AG09309 (cell line): ENCODE results near the gene IGSF9B.

Source experiments
- DNase-seq: peaks from one replicate; pipeline ENCODE4 v3.0.0-alpha.2; 2010; ENCODE audit warnings: low read depth
- H3K4me3 ChIP-seq: 2 replicates; pipeline ENCODE4 v1.5.1; 2011; ENCODE audit warnings: mild to moderate bottlenecking, low read depth, low read length, moderate library complexity; ENCODE audit not compliant: control insufficient read depth
- CTCF ChIP-seq: IDR thresholded peaks from 2 replicates; pipeline ENCODE4 v1.5.1; 2011; ENCODE audit warnings: mild to moderate bottlenecking, low read depth, low read length, inconsistent platforms; ENCODE audit not compliant: insufficient read depth, control insufficient read depth; ENCODE audit errors: missing control alignments

IGSF9B gene

GRCh38 chr11:133903875-133904817, 52.6 kb downstream of the IGSF9B start:
- no peak for DNase-seq
- no peak overlapping the region for H3K4me3 ChIP-seq
- no peak for TF ChIP-seq CTCF

- DNase-seq: no peak
- no peak overlapping the region for H3K4me3 ChIP-seq
- no peak for TF ChIP-seq CTCF
Measured at GRCh38 chr11:133903056-133903455, 53.7 kb downstream of the IGSF9B start.

GRCh38 chr11:133902506-133902905, 54.3 kb downstream of the IGSF9B start:
- DNase-seq: no peak
- TF ChIP-seq CTCF: no peak

GRCh38 chr11:133901999-133902398, 54.8 kb downstream of the IGSF9B start:
- no peak for DNase-seq
- no peak for TF ChIP-seq CTCF
- H3K4me3 ChIP-seq: no peak overlapping the region

More at GRCh38 chr11:133902506-133902905, 54.3 kb downstream of the IGSF9B start:
- no peak overlapping the region for H3K4me3 ChIP-seq

- DNase-seq: no peak
- H3K4me3 ChIP-seq: no peak overlapping the region
- no peak for TF ChIP-seq CTCF
Measured at GRCh38 chr11:133901316-133901715, 55.5 kb downstream of the IGSF9B start.

- no peak for TF ChIP-seq CTCF
- no peak for DNase-seq
- H3K4me3 ChIP-seq: no peak overlapping the region
Measured at GRCh38 chr11:133900176-133901105, 56.3 kb downstream of the IGSF9B start.
